Gastrocnemius medialis (tissue), 4 donors: ENCODE measurements around the gene UBE4B.

Experiments
- CTCF ChIP-seq, 5 experiments: fragments of 450-650 bp in 3 of 5; fragments of 200-600 bp in 2 of 5; sonication (generic) in 2 of 5; IDR thresholded peaks in 4 of 5; conservative IDR thresholded peaks in 1 of 5; 1 replicate in 4 of 5; 2 replicates in 1 of 5; pipeline ENCODE4 v1.5.1; 2016 to 2019; ENCODE audit warnings: antibody characterized with exemption in 5 of 5, mild to moderate bottlenecking in 3 of 5, moderate library complexity in 3 of 5
- POLR2A ChIP-seq, 2 donors: fragments of 450-650 bp; IDR thresholded peaks; one replicate each; pipeline ENCODE4 v1.6.1; 2017; ENCODE audit warnings: antibody characterized with exemption in 2 of 2, mild to moderate bottlenecking in 2 of 2, moderate library complexity in 2 of 2

GRCh38 chr1:10132316-10132715, 99.6 kb downstream of the UBE4B start:
- no peak for TF ChIP-seq CTCF (IDR thresholded peaks at IDR 0.05 in 4 of 5, conservative IDR thresholded peaks at IDR 0.05 in 1 of 5)
- TF ChIP-seq POLR2A (IDR thresholded peaks at IDR 0.05), result no peak
